Dermis blood vessel endothelial cell (primary cell): ENCODE data around the gene PTPRU. TPM values are rescaled to one million over a fixed set of nuclear protein-coding genes. Genes with fewer than 3 reads are reported as not detected.

ENCODE experiments used
- DNase-seq: peaks from one replicate; pipeline ENCODE4 v3.0.0; 2010
- total RNA-seq: library from RNA; depleted of rRNA; stranded (reverse); fragments of >200 nt; gene quantifications from 2 replicates; pipeline ENCODE4 v1.2.3, GENCODE V29; 2014

The PTPRU gene
- total RNA-seq: 2.1 and 2.4 TPM in 2 replicates

GRCh38 chr1:29235955-29236711 lies at the start of gene PTPRU:
Gene PTPRU (plus strand): TSS chr1:29236522. CDS start chr1:29236645, 123 bp downstream.
- DNase-seq: peak; percentile 76

GRCh38 chr1:29186707-29187106 lies 49.6 kb upstream of the PTPRU start:
- no peak for DNase-seq

DNA sequence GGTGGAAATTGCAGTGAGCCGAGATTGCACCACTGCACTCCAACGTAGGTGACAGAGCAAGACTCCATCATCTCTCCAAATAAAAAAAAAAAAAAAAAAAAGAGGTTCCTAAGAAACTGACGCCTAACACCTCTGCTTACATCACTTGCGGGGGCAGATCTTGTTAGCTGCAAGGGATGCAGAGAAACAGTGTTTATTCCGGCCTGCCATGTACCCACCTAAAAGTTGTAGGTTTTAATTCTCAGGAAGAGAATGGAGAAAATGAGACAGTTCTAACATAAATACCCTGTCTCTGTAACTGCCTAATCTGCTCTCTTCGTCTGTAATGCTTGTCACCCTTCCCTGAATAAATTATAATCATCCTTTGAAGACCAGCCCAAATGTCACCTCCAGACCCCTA lies 45.6 kb upstream of the PTPRU start:
- DNase-seq: no peak

- no peak for DNase-seq
Measured at GRCh38 chr1:29193879-29194455, 42.4 kb upstream of the PTPRU start.

GRCh38 chr1:29195881-29196291 lies 40.4 kb upstream of the PTPRU start:
- DNase-seq: no peak

GRCh38 chr1:29196863-29197589 lies 39.3 kb upstream of the PTPRU start:
- DNase-seq: no peak

- DNase-seq: peak; percentile 66
Measured at GRCh38 chr1:29197590-29197924, 38.8 kb upstream of the PTPRU start.

GRCh38 chr1:29197993-29198392 lies 38.3 kb upstream of the PTPRU start:
- DNase-seq: no peak

DNA sequence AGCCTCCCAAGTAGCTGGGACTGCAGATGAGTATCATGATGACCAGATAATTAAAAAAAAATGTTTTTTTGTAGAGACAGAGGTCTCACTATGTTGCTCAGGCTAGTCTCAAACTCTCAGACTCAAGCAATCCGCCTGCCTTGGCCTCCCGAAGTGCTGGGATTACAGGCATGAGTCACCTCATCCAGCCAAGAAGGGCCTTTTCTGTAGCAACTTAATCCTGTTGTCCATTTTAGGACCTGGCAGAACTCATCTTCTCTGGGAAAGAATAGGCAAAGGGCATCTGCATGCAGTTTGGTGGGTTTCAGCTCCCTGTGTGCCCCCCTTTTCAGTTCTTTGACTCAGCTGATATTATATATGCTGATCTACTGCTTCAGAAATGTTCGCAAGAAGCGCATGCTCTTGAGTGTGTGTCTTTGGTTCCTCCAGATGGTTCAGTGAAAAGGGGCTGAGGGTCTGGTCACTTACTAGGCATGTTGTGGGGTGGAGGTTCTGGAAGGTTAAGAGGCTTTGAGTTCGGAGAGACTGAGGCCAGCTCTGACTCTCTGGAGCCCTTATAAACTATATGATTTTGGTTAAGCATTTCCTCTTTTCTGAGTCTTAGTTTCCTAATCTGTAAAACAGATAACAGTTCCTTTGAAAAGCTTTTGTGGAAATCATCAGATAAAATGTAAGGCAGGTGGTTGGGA lies 35.3 kb upstream of the PTPRU start:
- no peak for DNase-seq

DNA sequence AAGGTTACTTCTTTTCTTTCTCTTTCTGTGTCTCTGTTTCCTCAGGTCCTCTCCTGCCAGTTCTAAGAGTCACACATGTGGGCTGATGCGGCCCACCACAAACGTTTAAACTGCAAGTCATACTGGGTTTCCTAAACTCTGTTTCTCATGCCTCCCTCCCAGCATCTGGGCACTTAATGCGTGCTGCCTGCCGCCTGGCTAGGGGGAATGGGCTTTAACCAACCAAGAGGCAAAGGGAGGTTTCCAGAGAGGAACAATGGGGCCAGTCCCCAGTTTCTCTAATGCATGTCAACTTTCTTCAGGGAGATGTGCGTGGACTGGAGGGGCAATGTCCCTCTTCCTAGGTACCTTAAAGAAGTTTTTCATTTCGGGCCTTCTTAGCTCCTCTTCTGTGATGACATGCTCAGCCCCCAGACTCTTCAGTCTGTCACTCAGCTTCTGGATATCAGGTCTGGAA lies 34.7 kb upstream of the PTPRU start:
- DNase-seq: no peak

- DNase-seq: no peak
Measured at GRCh38 chr1:29202053-29202452, 34.3 kb upstream of the PTPRU start.

- peak; percentile 98 for DNase-seq
Measured at GRCh38 chr1:29202584-29203340, 33.6 kb upstream of the PTPRU start.

DNA sequence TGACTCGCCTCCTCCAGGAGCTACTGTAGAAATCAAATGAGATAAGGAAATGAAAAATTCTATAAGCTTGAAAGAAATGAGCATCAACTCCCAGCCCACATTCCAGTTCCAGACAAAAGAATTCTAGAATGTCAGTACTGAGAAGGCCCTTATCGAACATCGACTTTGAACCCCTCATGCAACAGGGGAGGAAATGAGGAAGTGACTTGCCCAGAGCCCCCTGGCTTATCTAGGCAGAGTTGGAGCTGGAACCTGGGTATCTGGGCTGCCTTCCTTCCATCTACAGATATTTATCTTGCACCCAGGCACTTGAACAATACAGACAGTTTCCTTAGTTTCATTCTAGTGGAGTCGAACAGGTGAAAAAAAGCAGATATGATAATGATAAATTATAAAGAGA lies 27.9 kb upstream of the PTPRU start:
- DNase-seq: no peak

DNA sequence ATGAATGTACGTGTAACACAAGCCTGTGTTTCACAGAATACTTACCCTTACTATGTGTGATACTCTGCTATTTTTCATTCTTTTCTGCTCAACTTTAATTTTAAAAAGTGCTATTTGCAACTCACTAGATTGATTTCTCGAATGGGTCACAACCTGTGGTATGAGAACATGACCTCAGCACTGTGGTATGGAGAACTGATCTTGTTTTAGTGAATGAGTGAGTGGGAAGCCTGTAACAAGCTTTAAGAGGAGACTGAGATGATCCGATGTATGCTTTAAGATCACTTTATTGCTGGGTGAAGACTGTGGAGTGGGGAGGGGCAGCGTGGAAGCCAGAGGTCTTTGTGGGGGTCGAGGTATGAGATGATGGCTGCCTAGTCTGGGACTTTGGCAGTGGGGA lies 27.1 kb upstream of the PTPRU start:
- no peak for DNase-seq

DNA sequence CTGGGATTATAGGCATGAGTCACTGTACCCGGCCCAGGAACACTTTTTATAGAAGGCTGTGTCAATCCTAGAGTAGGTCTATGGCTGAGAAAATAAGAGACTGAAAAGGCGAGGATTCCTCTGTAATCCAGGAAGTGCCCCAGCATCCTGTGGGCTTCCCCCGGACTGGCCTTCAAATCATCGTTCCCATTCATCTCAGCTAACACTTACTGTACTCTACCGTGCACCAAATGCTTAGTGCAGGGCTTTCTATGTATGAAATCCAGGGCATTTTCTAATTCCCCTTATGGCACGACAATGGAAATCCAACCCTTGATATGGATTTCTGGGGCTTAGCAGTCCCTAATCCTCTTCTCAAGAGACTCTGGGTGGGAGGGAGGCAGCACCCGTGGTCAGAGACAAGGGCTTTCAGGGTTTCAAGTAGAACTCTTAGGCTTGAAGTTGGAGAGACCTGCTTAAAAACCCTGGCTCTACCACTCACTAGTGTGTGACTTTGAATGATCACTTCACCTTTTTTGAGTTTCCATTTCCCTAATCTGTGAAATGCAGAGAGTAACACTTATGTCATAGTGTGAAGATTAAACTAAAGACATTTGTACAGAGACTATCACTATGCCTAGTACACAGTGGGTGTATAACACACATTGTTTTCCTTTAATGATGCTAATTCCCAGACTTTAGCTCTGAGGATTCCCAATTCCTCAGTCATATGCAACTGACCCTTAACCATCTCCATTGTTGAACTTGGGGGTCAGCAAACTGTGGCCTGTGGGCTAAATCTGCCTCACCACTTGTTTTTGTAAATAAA lies 25.8 kb upstream of the PTPRU start:
- peak; percentile 72 for DNase-seq

DNA sequence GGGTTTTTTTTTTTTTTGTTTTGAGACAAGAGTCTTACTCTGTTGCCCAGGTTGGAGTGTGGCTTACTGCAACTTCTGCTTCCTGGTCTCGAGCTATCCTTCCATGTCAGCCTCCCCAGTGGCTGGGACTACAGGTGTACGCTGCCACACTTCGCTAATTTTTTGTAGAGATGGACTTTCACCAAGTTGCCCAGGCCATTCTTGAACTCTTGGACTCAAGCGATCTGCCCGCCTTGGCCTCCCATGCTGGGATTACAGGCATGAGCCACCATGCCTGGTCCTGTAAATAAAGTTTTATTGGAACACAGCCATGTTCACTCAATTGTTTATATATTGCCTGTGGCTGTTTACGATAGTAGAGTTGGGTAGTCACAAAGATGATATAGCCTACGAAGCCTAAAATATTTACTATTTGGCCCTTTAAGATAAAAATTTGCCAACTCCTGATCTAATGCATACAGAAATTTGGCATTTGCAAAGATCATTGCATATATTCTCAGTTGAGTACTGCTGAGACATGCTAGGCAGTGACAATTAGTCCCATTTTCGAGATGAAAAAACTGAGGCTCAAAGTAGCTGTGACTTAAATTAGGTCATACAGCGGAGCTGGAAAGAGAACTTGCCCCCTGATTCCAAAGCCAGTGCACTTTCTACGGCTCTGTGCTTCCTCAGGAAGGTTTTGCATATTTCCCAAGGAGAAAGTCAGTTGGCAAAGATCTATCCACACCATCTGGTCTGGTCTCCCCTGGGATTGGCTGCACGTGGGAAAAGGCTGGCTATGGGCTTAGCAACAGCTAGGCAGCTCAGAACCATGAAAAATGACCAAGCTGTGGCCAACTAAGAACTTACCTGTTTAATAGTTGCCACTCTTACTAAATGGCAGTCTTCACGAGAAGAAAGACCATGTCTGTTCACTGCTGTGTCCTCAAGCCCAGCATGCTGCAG lies 25.0 kb upstream of the PTPRU start:
- no peak for DNase-seq

DNA sequence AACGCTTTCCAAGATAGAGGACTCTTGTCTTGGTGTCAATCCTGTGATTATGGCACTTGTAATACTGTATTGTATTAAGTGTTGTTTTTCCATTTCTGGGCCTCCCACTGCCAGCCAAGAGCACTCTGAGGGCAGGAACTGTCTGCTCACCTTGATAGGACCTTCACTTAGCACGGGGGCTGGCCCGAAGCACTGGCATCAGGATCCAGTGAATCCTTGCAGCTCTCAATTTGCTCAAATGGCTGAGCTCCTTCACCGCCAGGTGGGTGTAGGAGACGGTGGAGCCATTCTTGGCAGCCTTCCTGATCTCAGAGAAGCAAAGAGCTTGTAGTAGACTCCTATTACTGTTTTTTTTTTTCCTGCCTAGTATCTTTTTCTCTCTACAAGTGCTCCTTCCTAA lies 23.3 kb upstream of the PTPRU start:
- DNase-seq: no peak

GRCh38 chr1:29217633-29218032 lies 18.7 kb upstream of the PTPRU start:
- no peak for DNase-seq

DNA sequence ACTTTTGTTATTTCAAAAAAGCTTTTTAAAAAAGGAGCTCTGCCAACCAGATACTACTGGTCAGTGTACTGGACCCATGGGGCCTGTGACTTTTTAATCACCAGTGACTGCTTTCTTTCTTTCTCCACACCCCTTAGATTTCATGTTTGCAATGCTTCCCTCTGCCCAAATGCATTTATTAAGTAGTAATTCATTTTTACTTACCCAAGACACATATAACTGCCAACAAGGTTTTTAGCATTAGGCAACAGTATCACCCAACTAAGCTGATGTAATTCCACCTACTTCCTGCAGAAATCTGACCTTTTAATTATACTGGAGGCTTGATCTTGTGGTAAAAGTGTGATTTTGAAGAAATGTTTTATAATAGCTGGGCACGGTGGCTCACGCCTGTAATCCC lies 18.1 kb upstream of the PTPRU start:
- DNase-seq: no peak

- DNase-seq: no peak
Measured at GRCh38 chr1:29221296-29221695, 15.0 kb upstream of the PTPRU start.
